SIG-M5 (cell line): ENCODE results near the gene CNTNAP5.

Experiments
- DNase-seq: peaks from one replicate; lab custom pipeline; 2025; lab: John Stamatoyannopoulos, UW

Gene CNTNAP5

GRCh38 chr2:124898827-124899226, 873.7 kb downstream of the CNTNAP5 start:
- no peak for DNase-seq

- no peak for DNase-seq
Measured at GRCh38 chr2:124908411-124908810, 883.3 kb downstream of the CNTNAP5 start.

- no peak for DNase-seq
Measured at GRCh38 chr2:124911560-124911959, 886.5 kb downstream of the CNTNAP5 start.

- no peak for DNase-seq
Measured at GRCh38 chr2:124913868-124914267, 888.8 kb downstream of the CNTNAP5 start.

GRCh38 chr2:124915567-124915966, 890.5 kb downstream of the CNTNAP5 start:
- DNase-seq = no peak

GRCh38 chr2:124919296-124919695, 894.2 kb downstream of the CNTNAP5 start:
- DNase-seq = no peak

GRCh38 chr2:124920448-124920847, 895.4 kb downstream of the CNTNAP5 start:
- no peak for DNase-seq

- no peak for DNase-seq
Measured at GRCh38 chr2:124921191-124921590, 896.1 kb downstream of the CNTNAP5 start.

GRCh38 chr2:124923097-124923496, 898.0 kb downstream of the CNTNAP5 start:
- no peak for DNase-seq

- no peak for DNase-seq
Measured at GRCh38 chr2:124933883-124934282, 908.8 kb downstream of the CNTNAP5 start.

- no peak for DNase-seq
Measured at GRCh38 chr2:124953921-124954320, 928.8 kb downstream of the CNTNAP5 start.

- DNase-seq = no peak
Measured at GRCh38 chr2:124959581-124959980, 934.5 kb downstream of the CNTNAP5 start.

GRCh38 chr2:124961132-124961531, 936.0 kb downstream of the CNTNAP5 start:
- DNase-seq = no peak
